Mononuclear cell (primary cell): ENCODE data around the gene TICRR. TPM values are rescaled to one million over a fixed set of nuclear protein-coding genes. Genes with fewer than 3 reads are reported as not detected.

Experiments
- H3K27me3 ChIP-seq: 2 replicates; pipeline ENCODE4 v1.6.0; 2011; ENCODE audit warnings: low read length, control low read depth; ENCODE audit not compliant: insufficient read depth
- H3K4me1 ChIP-seq: 2 replicates; pipeline ENCODE4 v1.5.1; 2011; ENCODE audit warnings: mild to moderate bottlenecking, low read length, control low read depth; ENCODE audit not compliant: insufficient read depth
- H3K4me3 ChIP-seq: 2 replicates; pipeline ENCODE4 v1.5.1; 2011; ENCODE audit warnings: mild to moderate bottlenecking, low read length, moderate library complexity
- H3K9me3 ChIP-seq: 2 replicates; pipeline ENCODE4 v1.5.1; 2011; ENCODE audit warnings: low read depth, mild to moderate bottlenecking, control low read depth, low read length
- total RNA-seq: library from RNA; depleted of rRNA; stranded (reverse); fragments of >200 nt; gene quantifications from one replicate; pipeline ENCODE4 v1.2.3, GENCODE V29; 2012

The TICRR gene
- total RNA-seq, 1 donor: 0.10 TPM

DNA sequence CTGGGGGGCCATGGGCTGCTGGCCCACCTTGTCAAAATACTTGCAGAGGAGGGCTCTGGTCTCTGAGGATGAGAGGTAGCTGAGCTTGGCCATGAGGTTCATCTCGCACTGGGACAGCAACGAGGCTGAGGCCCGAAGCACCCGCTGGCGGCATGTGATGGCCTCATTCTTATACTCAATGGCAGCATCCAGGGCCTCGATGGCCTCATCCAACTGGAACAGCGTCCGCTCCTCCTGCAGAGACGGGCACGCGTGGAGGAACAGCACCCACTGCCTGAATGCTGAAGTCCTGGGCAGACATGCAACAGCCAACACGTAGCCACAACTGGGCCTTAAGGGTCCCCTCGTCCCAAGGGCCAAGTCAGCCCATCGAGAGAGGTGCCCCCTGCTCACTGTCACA is 55.0 kb downstream of the TICRR start:
- Histone ChIP-seq H3K27me3 (no peaks in the 10 kb centered on the region), H3K4me3 (no peak overlapping the region), H3K4me1 (no peaks in the 10 kb centered on the region), H3K9me3 (no peaks in the 10 kb centered on the region)

GRCh38 chr15:89630974-89631901 is 56.0 kb downstream of the TICRR start:
- H3K4me3 ChIP-seq: no peak overlapping the region
- no peaks in the 10 kb centered on the region for H3K4me1 ChIP-seq
- no peaks in the 10 kb centered on the region for H3K9me3 ChIP-seq
- H3K27me3 ChIP-seq: no peaks in the 10 kb centered on the region

- Histone ChIP-seq H3K4me3 (no peak overlapping the region), H3K4me1 (no peaks in the 10 kb centered on the region), H3K9me3 (no peaks in the 10 kb centered on the region), H3K27me3 (no peaks in the 10 kb centered on the region)
These were observed 56.6 kb downstream of the TICRR start for GRCh38 chr15:89631902-89632264.

DNA sequence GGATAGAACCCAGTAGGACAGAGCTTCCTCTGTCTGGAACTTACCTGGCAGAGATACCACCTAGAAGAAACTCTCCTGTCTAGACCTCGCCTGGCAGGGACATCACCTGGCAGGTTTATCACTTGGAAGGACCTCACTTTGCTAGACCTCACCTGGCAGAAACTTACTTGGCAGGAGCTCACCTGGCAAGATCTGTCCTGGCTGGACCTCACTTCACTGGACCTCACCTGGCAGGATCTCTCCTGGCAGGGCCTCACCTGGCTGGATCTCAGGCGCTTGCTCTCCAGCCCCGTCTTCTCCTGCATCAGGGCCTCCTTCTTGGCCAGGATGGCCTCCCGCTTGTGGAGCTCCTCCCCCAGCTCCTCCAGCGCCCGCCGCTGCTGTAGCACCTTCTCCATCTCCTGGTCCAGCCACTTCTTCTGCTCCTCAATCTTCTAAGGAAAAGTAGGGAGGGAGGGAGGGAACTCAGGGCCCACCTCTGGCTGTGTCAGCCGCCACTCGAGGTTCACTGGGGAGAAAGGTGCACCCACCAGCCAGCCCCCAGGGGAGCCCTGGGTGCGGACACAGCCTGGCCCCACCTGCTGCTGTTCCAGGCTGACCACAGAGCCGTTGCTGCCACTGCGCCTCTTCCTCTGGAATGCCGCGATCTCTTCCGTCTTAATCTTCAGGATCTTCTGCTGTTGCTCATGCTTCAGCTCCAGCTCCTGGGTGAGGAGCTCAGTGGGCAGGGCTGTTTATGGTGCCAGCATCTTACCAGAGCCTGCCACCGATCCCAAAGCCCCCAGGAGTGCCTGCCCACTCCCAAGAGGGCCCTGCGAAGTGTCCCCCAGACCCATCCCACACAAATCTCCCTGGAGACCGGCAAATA is 57.5 kb downstream of the TICRR start:
- Histone ChIP-seq H3K9me3 (no peaks in the 10 kb centered on the region), H3K27me3 (no peaks in the 10 kb centered on the region), H3K4me1 (no peaks in the 10 kb centered on the region), H3K4me3 (no peak overlapping the region)

DNA sequence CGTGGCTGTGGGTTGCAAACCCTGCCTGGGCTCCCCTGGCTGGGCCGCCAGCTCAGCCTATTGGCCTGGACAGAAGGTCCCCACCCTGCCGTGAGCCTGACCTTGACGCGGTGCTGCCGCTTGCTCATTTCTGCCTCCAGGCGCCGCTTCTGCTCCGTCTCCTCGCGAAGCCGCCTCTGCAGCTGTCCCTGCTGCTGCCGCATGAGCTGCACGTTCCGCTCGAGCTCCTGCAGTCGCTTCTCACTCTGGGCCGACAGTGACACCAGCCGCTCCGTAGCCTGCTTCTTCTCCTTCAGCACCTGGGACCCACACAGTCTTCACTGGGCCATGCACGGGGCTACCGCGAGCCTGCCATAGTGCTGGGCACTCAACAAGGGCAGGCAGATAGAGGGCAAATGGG is 58.3 kb downstream of the TICRR start:
- H3K4me1 ChIP-seq: no peaks in the 10 kb centered on the region
- no peaks in the 10 kb centered on the region for H3K27me3 ChIP-seq
- H3K9me3 ChIP-seq: no peaks in the 10 kb centered on the region
- H3K4me3 ChIP-seq: no peak overlapping the region

GRCh38 chr15:89640245-89640644 is 65.0 kb downstream of the TICRR start:
- H3K27me3 ChIP-seq: no peaks in the 10 kb centered on the region
- no peaks in the 10 kb centered on the region for H3K4me1 ChIP-seq
- no peak overlapping the region for H3K4me3 ChIP-seq
- no peaks in the 10 kb centered on the region for H3K9me3 ChIP-seq

DNA sequence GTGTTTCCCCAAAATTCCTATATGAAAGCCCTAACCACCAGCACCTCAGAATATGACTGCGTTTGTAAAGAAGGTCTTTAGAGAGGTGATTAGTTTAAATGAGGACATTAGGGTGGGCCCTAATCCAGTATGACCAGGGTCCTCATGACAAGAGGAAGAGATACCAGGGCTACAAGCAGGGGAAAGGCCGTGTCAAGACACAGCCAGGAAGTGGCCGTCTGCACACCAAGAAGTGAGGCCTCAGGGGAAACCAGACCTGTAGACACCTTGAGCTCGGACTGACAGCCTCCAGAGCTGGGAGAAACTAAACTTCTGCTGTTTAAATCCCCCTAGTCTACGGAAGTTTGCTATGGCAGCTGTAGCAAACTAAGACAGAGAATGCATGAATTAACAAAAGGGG is 65.8 kb downstream of the TICRR start:
- H3K4me1 ChIP-seq: no peaks in the 10 kb centered on the region
- H3K27me3 ChIP-seq: no peaks in the 10 kb centered on the region
- H3K4me3 ChIP-seq: no peak overlapping the region
- no peaks in the 10 kb centered on the region for H3K9me3 ChIP-seq

- Histone ChIP-seq H3K27me3 (no peaks in the 10 kb centered on the region), H3K4me1 (no peaks in the 10 kb centered on the region), H3K9me3 (no peaks in the 10 kb centered on the region)
These were observed 66.8 kb downstream of the TICRR start for GRCh38 chr15:89642106-89642505.

GRCh38 chr15:89645680-89646079 is 70.4 kb downstream of the TICRR start:
- Histone ChIP-seq H3K27me3 (no peaks in the 10 kb centered on the region), H3K4me1 (no peaks in the 10 kb centered on the region), H3K9me3 (no peaks in the 10 kb centered on the region), H3K4me3 (no peak overlapping the region)

More at GRCh38 chr15:89642106-89642505, 66.8 kb downstream of the TICRR start:
- H3K4me3 ChIP-seq: no peak overlapping the region

- no peaks in the 10 kb centered on the region for H3K27me3 ChIP-seq
- no peaks in the 10 kb centered on the region for H3K9me3 ChIP-seq
- no peaks in the 10 kb centered on the region for H3K4me1 ChIP-seq
- H3K4me3 ChIP-seq: no peak overlapping the region
These were observed 71.3 kb downstream of the TICRR start for GRCh38 chr15:89646416-89647141.

- Histone ChIP-seq H3K4me3 (no peak overlapping the region), H3K4me1 (no peaks in the 10 kb centered on the region), H3K27me3 (no peaks in the 10 kb centered on the region), H3K9me3 (no peaks in the 10 kb centered on the region)
These were observed 72.1 kb downstream of the TICRR start for GRCh38 chr15:89647191-89647851.

DNA sequence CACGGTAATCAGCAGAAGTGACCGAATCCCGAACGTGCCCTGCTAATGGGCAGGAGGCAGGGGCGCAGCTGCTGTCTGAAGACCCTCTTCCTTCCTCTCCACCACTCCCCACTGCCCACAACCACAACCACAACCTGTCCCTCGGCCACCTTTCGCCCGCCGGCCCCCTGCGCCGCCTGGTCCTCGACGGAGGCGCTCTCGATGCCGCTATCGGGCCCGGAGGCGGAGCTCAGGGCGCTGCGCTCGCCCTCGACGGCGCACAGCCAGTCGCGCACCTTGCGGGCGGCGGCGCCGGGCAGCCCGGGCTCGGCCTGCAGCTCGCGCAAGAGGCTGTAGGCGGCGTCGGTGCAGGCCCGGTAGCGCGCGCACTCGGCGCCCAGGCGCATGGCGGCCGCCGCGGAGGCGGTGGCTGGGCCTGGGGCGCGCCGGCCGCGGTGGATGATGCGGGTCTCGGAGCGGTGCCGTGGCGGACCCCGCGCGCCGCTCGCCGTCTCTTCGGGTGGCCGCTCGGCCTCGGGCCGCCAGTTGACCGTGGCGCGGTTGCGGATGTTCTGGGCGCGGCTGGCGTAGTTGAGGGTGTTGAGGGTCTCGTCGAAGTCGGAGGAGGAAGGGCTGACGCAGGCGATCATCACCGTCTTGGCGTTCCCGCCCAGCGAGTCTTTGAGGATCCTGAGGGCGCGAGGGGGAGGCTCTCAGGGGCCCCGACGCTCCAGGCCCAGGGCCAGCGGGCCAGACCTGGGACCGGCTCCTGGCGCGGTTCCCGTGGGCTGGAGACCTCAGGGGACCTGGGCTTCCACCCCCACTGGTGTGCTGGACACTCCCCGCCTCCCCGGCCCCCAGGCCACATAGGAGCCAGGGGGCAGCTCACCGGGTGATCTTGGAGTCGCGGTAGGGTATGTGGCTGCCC is 73.1 kb downstream of the TICRR start:
- no peaks in the 10 kb centered on the region for H3K9me3 ChIP-seq
- no peaks in the 10 kb centered on the region for H3K4me1 ChIP-seq
- H3K4me3 ChIP-seq: no peak overlapping the region
- no peaks in the 10 kb centered on the region for H3K27me3 ChIP-seq

- H3K4me1 ChIP-seq: no peaks in the 10 kb centered on the region
- no peak overlapping the region for H3K4me3 ChIP-seq
- H3K9me3 ChIP-seq: no peaks in the 10 kb centered on the region
- H3K27me3 ChIP-seq: no peaks in the 10 kb centered on the region
These were observed 73.8 kb downstream of the TICRR start for GRCh38 chr15:89649013-89649625.
